Activated T-helper 2 cell treated with anti-CD3 and anti-CD28 coated beads, Interferon-gamma antibody, Interleukin-2, Interleukin-4, amounts not matched to agents 10 μg/mL and 5 μg/mL and 100 μg/mL, durations not matched to agents 14 hours and 24 hours and 36 hours (primary cell): ENCODE data around the gene MGMT. TPM values are rescaled to one million over a fixed set of nuclear protein-coding genes. Genes with fewer than 3 reads are reported as not detected.

Experiments
- DNase-seq: peaks from one replicate; pipeline ENCODE4 v3.0.0; 2021; ENCODE audit warnings: low spot score
- H3K27ac Mint-ChIP-seq: one replicate; pipeline ENCODE4 v1.8.0; 2021; ENCODE audit warnings: mixed read lengths
- H3K27me3 Mint-ChIP-seq: one replicate; pipeline ENCODE4 v1.8.0; 2021; ENCODE audit warnings: low read depth, mixed read lengths
- H3K36me3 Mint-ChIP-seq: one replicate; pipeline ENCODE4 v1.8.0; 2021; ENCODE audit warnings: low read depth, mixed read lengths
- H3K4me1 Mint-ChIP-seq: one replicate; pipeline ENCODE4 v1.8.0; 2021; ENCODE audit warnings: low read depth, mixed read lengths
- H3K4me3 Mint-ChIP-seq: one replicate; pipeline ENCODE4 v1.8.0; 2021; ENCODE audit warnings: low read depth, mild to moderate bottlenecking, moderate library complexity, mixed read lengths
- H3K9me3 Mint-ChIP-seq: one replicate; pipeline ENCODE4 v1.8.0; 2021; ENCODE audit warnings: mixed read lengths
- intact Hi-C: fragments of 100-400 bp; cut with micrococcal nuclease; formaldehyde crosslinking; loops from one replicate; pipeline ENCODE4 v1.15.1; 2023
- total RNA-seq: library from RNA; stranded (reverse); gene quantifications from 2 replicates; pipeline ENCODE4 v1.2.3, GENCODE V29; 2022

MGMT gene
- total RNA-seq, 1 donor from 2014 or later = 15.8 TPM

DNA sequence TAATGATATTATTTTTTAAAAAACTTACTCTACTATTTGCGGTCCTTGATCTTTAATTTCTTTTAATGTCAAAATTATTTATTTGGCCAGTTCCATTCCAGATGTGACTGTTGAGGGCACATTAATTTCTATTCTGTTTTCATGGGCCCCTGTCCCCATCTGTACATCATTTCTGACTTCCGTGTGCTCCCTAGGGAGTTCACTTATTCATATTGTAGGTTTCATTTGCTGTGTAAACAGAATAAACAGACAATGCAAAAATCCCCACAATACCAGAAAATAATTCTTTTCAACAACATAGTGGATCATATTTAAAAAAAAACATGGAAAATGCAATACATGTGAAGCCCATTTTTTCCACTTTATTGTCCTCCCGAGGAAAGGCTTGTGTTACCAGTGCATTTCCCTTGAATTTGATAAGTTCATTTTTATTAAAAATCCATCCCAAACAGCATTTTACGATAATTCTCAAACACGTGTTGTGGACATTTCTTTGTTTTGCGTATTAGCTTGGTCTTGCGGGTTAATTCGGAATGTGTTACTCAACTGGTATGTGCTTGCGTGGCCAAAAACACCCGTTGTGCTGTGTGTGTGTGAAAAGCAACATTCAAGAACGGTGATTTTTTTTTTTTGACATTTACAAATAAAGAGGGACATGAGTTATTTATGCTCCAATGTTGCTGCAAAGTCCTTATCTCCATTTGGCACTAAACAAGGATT, 138.4 kb downstream of the MGMT start:
- DNase-seq = no peak
- intact Hi-C loops = no loop called here
- Mint-ChIP-seq H3K4me3 (no peak overlapping the region), H3K4me1 (no peaks in the 10 kb centered on the region), H3K27me3 (no peaks in the 10 kb centered on the region), H3K36me3 (no peaks in the 10 kb centered on the region), H3K27ac (no peak overlapping the region), H3K9me3 (no peaks in the 10 kb centered on the region)

DNA sequence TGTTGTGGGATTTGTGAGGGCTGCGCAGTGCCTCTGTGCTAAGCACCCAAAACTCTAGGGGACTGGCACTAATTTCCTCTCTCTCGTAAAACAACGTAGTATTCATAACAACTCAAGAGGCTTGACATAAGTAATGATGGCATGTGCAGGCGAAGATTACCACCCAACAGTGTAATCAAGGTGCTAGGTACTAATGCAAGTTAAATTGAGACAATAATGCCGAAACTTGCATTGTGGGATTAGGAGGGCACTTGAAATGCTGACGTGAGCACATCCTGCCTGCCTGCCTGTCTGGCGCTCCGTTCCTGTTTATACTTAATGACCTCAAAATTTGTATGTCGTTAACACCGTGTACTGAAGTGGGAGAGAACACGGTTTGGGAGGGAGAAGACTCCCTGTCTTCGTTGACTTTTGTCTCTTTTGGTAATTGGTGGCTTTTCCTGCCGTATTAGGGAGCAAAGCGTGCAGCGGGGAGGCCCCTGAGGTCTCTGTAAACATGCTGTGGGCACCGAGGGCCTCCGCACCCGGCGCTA, 139.0 kb downstream of the MGMT start:
- no peak overlapping the region for H3K4me3 Mint-ChIP-seq
- no peaks in the 10 kb centered on the region for H3K27me3 Mint-ChIP-seq
- H3K36me3 Mint-ChIP-seq = no peaks in the 10 kb centered on the region
- H3K4me1 Mint-ChIP-seq = no peaks in the 10 kb centered on the region
- H3K27ac Mint-ChIP-seq = no peak overlapping the region
- no peak for DNase-seq
- no peaks in the 10 kb centered on the region for H3K9me3 Mint-ChIP-seq
- intact Hi-C loops = no loop called here

DNA sequence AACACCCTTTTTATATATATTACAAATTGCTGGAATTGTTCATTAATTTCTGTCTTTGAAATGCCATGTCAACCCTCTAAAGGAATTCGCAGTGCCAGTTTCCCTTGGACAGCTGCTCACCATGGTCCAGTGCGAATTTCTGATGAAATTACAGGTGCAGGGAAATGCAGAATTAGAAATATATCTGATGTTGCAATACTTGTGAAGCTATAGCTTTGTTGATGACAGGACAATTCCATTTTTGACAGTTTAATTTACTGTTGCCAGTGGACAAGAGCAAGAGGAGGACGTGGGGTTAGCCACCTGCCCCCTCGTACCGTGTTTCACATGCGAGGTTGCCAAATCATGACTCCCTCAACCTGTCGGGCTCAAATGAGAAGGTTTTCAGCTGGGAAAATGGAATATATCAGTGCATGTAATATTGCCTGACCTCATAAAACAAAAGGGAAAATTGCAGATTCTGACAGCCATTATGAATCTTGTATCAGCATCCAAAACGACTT, 140.6 kb downstream of the MGMT start:
- intact Hi-C loops = no loop called here

DNA sequence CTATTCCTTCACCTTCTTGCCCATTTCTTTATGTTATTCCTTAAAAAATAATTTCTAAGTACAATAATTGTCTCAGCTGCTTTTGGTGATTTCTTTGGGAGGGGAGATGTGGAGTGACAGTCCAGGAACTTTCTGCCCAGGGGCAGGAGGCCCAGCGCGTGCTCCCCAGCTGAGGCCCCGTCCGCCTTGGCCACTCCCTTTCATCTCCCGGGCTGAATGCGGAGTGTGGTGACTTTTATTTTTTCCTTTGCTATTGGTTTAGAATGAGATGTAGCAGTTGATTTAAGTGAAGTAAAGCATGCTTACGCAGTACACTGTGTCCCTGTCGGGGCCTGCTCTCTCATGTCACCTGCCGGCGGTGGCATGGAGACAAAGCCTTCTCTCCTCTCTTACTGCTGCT, 141.6 kb downstream of the MGMT start:
- H3K4me3 Mint-ChIP-seq = no peak overlapping the region
- H3K36me3 Mint-ChIP-seq = no peaks in the 10 kb centered on the region
- H3K9me3 Mint-ChIP-seq = no peaks in the 10 kb centered on the region
- no peak overlapping the region for H3K27ac Mint-ChIP-seq
- no peak for DNase-seq
- intact Hi-C loops = no loop called here
- no peaks in the 10 kb centered on the region for H3K27me3 Mint-ChIP-seq
- no peaks in the 10 kb centered on the region for H3K4me1 Mint-ChIP-seq

More for the DNA sequence above, 140.6 kb downstream of the MGMT start:
- Mint-ChIP-seq H3K9me3 (no peaks in the 10 kb centered on the region), H3K27ac (no peak overlapping the region), H3K4me1 (no peaks in the 10 kb centered on the region), H3K27me3 (no peaks in the 10 kb centered on the region), H3K4me3 (no peak overlapping the region), H3K36me3 (no peaks in the 10 kb centered on the region)
- DNase-seq = no peak

DNA sequence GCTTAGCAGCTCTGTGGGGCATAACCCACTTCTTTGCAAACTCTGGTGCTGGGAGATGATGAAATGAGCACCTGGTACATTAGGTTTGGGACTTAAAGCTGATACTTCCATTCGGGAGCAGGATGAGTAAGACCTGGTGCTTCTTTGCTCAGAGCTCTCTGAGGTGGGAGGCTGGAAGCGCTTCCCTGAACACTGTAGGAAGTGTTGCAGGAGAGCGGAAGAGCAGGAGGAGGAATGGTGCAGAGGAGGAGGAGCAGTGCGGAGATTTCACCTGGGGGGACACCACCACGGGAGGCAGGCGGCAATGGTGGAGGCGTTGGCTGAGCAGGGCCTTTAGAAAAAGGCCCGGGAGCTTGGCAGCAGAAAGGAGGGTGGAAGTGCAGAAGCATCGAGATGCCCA, 142.5 kb downstream of the MGMT start:
- H3K36me3 Mint-ChIP-seq = no peaks in the 10 kb centered on the region
- intact Hi-C loops = no loop called here
- H3K4me1 Mint-ChIP-seq = no peaks in the 10 kb centered on the region
- no peak overlapping the region for H3K4me3 Mint-ChIP-seq
- H3K27ac Mint-ChIP-seq = no peak overlapping the region
- H3K9me3 Mint-ChIP-seq = no peaks in the 10 kb centered on the region
- H3K27me3 Mint-ChIP-seq = no peaks in the 10 kb centered on the region
- DNase-seq = no peak

DNA sequence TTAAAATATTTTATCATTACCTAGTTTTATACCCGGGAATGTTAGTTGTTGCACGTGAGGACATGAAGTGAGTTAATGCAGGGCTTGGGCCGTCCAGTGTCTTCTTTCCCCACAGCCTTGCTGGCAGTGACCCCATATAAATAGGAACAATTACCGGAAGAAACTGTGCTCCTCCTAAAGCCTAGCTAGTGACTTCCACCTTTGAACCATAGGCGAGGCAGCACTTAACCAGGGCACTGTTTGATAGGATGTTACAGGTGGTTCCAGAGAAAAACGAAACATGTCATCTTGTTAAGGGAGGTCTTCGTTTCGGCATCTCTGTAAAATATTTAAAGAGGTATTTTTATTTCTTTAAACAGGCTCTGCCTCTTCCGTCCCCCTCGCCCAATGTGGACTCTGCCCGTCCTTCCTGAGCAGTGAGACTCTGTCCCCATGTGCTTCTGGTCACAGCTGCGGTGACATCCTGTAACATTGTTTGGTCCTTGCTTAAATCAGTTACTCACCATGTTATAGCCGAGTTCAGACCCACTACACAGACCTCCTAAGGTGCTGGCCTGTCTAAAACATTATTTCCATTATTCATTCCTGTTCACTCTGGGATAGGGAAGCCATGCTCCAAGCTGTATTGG, 145.6 kb downstream of the MGMT start:
- Mint-ChIP-seq H3K4me3 (no peak overlapping the region), H3K27me3 (no peaks in the 10 kb centered on the region), H3K9me3 (no peaks in the 10 kb centered on the region), H3K4me1 (no peaks in the 10 kb centered on the region), H3K36me3 (no peaks in the 10 kb centered on the region), H3K27ac (no peak overlapping the region)
- intact Hi-C loops = no loop called here
- no peak for DNase-seq

DNA sequence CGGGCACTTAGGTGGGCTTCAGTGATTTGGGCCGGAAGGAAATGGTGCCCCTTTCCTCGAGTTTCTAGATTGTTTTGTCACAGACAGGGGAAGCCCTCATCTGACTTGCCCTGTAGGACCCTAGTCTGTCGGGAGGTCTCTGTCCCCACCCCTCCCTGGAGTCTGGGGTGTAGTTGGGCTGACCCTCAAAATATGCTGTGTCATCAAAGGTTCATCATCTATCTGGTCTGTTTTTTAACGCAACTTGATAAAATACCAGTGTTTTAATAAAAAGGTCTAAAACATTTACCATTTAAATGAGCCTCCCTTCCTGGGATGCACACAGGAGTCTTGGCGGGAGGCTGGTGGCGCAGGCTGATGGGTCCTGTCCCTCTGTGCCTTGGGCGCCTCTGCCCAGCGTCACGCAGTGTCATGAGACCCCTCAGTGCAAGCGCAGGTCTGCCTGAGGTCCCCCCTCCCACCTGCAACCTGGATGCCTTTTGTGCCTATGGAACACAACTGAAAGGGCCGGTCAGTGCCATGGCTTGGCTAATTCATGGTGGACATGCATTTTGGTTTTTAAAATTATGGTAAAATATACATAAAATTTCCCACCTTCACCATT, 146.4 kb downstream of the MGMT start:
- intact Hi-C loops = no loop called here
- H3K36me3 Mint-ChIP-seq = no peaks in the 10 kb centered on the region
- H3K9me3 Mint-ChIP-seq = no peaks in the 10 kb centered on the region
- no peak overlapping the region for H3K27ac Mint-ChIP-seq
- no peaks in the 10 kb centered on the region for H3K27me3 Mint-ChIP-seq
- H3K4me3 Mint-ChIP-seq = no peak overlapping the region
- no peak for DNase-seq
- H3K4me1 Mint-ChIP-seq = no peaks in the 10 kb centered on the region

DNA sequence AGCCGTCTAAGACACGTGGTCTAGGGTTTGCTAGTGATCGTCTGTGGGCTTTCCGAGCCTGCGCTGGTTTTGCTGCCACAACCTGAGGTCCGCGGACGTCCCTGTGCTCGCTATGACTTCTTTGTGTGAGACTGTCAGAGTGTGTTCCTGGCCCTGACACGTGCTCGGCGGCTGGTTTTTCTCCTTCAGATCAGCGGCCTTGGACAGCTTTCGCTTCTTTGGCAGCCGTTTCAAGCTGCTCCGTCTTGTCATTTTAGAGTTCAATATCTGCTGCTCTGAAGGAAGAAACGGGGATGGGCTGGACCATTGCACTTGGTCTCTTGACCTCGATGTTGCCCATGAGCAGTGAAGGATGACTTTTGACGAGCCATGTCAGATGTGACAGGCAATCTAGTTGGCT, 147.3 kb downstream of the MGMT start:
- Mint-ChIP-seq H3K27me3 (no peaks in the 10 kb centered on the region), H3K9me3 (no peaks in the 10 kb centered on the region), H3K36me3 (no peaks in the 10 kb centered on the region), H3K27ac (no peak overlapping the region), H3K4me3 (no peak overlapping the region), H3K4me1 (no peaks in the 10 kb centered on the region)
- no peak for DNase-seq
- intact Hi-C loops = no loop called here

DNA sequence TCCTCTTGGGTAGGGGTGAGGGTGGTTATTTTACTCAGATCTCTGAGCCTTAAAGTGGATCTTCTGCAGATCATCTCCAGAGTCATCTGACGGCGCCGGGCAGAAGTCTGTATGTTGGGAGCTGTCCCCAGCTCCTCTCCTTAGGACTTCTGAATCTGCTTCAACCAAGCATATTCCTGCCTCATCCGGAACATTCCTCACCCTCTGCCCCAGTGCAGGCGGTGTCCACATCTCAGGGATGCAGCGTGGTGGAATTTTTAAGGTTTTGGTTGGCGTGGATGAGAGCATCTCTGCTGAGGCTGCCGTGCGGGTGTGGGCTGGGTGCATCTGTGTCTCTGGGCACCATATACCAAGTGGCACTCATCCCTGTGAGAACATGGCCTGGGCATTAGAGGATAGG, 148.3 kb downstream of the MGMT start:
- H3K36me3 Mint-ChIP-seq = no peaks in the 10 kb centered on the region
- H3K27ac Mint-ChIP-seq = no peak overlapping the region
- intact Hi-C loops = no loop called here
- H3K9me3 Mint-ChIP-seq = no peaks in the 10 kb centered on the region
- H3K4me3 Mint-ChIP-seq = no peak overlapping the region
- no peak for DNase-seq
- no peaks in the 10 kb centered on the region for H3K4me1 Mint-ChIP-seq
- H3K27me3 Mint-ChIP-seq = no peaks in the 10 kb centered on the region

DNA sequence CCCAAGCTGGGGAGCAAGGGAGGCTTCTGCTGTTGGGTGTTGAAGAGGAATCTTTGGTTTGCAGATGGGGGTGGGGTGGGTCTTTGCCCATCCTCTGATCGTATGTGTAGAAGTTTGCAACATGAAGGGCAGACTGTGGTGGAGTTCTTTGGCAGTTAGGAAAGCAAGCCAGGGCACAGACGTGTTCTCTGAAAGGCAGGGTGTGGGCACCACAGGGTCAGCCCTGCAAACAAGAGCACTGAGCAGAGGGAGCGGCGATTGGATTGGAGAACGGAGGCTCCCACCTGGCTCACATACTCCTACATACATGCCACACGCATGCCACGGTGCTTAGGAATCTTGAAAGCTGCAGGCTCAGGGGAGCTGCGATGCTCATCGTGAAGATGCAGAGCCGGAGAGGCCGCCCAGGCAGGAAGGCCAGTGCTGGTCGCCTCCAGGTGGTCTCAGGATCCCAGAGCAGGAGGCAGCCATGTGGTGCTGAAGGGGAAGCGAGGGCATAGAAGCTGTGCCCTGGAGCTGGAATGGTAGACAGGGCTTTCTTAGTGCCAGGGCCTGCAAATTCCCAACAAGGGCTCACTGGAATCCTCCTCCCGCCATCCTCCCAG, 149.0 kb downstream of the MGMT start:
- H3K4me1 Mint-ChIP-seq = no peaks in the 10 kb centered on the region

DNA sequence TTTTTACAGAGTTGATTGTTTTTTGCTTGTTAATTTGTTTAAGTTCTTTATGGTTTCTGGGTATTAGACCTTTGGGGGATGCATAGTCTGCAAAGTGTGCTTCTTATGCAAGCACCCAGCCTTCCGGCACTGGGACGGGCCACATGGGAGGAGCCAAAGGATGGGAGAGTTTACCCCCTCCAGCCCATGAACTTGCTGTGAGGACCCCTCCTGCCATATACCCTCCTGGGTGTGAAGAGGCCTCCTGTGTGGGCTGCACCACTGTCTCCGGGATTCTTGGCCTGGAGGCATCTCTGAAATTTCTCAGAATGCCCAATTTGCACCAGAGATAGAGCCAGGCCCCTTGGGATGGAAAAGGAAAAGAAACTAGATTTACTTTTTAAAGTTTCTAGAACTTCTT, 150.7 kb downstream of the MGMT start:
- intact Hi-C loops = no loop called here
- no peaks in the 10 kb centered on the region for H3K9me3 Mint-ChIP-seq

More for the DNA sequence above, 149.0 kb downstream of the MGMT start:
- no peaks in the 10 kb centered on the region for H3K27me3 Mint-ChIP-seq
- no peak overlapping the region for H3K4me3 Mint-ChIP-seq
- no peaks in the 10 kb centered on the region for H3K9me3 Mint-ChIP-seq
- intact Hi-C loops = no loop called here
- no peaks in the 10 kb centered on the region for H3K36me3 Mint-ChIP-seq
- DNase-seq = no peak
- H3K27ac Mint-ChIP-seq = no peak overlapping the region

DNA sequence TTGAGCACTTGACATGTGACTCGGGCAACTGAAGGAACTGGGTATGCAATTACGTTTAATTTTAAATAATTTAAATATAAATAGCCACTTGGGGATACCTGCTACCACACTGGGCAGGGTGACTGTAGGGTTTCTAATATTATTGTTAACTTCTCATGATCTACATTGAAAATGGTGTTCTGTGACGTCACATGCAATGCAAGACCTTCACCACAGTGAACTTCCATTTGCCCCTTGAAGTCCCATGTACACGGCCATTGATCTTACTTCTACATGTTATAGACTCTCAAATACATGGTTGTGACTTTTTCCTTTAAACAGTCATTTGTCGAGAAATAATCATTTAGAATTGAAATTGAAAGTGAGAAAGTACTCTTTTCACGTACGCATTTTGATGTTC, 154.0 kb downstream of the MGMT start:
- H3K27ac Mint-ChIP-seq = no peak overlapping the region
- DNase-seq = no peak

More for the DNA sequence above, 150.7 kb downstream of the MGMT start:
- Mint-ChIP-seq H3K27ac (no peak overlapping the region), H3K4me1 (no peaks in the 10 kb centered on the region), H3K4me3 (no peak overlapping the region), H3K36me3 (no peaks in the 10 kb centered on the region), H3K27me3 (no peaks in the 10 kb centered on the region)
- DNase-seq = no peak

DNA sequence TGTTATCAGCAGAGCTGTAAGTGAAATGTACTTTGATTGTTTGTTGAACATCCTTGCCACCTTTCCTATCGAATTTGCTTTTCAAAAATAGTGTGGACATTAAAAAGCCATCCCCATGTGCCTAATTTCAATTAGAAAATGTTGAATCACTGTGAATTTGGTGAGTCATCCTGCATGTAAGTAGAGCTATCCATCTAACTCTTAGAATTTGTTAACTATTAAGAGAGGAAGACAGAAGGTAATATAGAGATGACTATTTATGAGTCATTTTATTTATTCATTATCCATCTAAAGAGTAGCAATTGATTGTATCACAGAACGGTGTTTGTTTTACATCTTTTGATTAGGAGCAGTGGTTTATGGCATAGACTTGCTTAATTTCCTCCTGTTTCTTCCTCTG, 154.7 kb downstream of the MGMT start:
- Mint-ChIP-seq H3K4me3 (no peak overlapping the region), H3K27me3 (no peaks in the 10 kb centered on the region), H3K9me3 (no peaks in the 10 kb centered on the region), H3K27ac (no peak overlapping the region), H3K36me3 (no peaks in the 10 kb centered on the region), H3K4me1 (no peaks in the 10 kb centered on the region)
- DNase-seq = no peak
- intact Hi-C loops = no loop called here

More for the DNA sequence above, 154.0 kb downstream of the MGMT start:
- intact Hi-C loops = no loop called here
- no peaks in the 10 kb centered on the region for H3K4me1 Mint-ChIP-seq
- no peaks in the 10 kb centered on the region for H3K27me3 Mint-ChIP-seq
- no peaks in the 10 kb centered on the region for H3K9me3 Mint-ChIP-seq
- H3K36me3 Mint-ChIP-seq = no peaks in the 10 kb centered on the region
- no peak overlapping the region for H3K4me3 Mint-ChIP-seq
